OCI-LY7 (cell line): ENCODE measurements around the gene TRPM2. TPM values are rescaled to one million over a fixed set of nuclear protein-coding genes. Genes with fewer than 3 reads are reported as not detected.

Source experiments
- BruUV-seq: library from RNA; stranded (reverse); fragments of 400-500 nt; replicated peaks from 2 replicates; lab custom pipeline; 2021; lab: Mats Ljungman, UMichigan
- CTCF ChIA-PET: fragments of 300-600 bp; sonication (Branson Sonifier 250); formaldehyde crosslinking; loops from one replicate; lab custom pipeline; 2022; ENCODE audit warnings: antibody characterized with exemption; ENCODE audit not compliant: unreplicated experiment; lab: Charles Lee
- POLR2A ChIA-PET: fragments of 300-600 bp; sonication (Branson Sonifier 250); formaldehyde crosslinking; loops from one replicate; lab custom pipeline; 2022; ENCODE audit warnings: antibody characterized with exemption; lab: Charles Lee
- DNase-seq: peaks from one replicate; pipeline ENCODE4 v3.0.0-alpha.2; 2015; ENCODE audit warnings: low spot score
- H2AFZ ChIP-seq: fragments of 200-600 bp; sonication (generic), shearing (Covaris generic); 2 replicates; pipeline ENCODE4 v1.6.1; 2014; ENCODE audit warnings: mild to moderate bottlenecking, antibody characterized with exemption, low read length, moderate library complexity
- H3K27ac ChIP-seq: fragments of 200-600 bp; sonication (generic); 2 replicates; pipeline ENCODE4 v1.5.1; 2014; ENCODE audit warnings: mixed run types, low read depth, mild to moderate bottlenecking, moderate library complexity, low read length, inconsistent platforms; ENCODE audit not compliant: poor library complexity, severe bottlenecking
- H3K36me3 ChIP-seq: fragments of 200-600 bp; sonication (generic); 2 replicates; pipeline ENCODE4 v1.6.1; 2014; ENCODE audit warnings: mild to moderate bottlenecking, antibody characterized with exemption, low read length, moderate library complexity, mixed read lengths; ENCODE audit not compliant: insufficient read depth
- H3K4me1 ChIP-seq: fragments of 200-600 bp; sonication (generic); 2 replicates; pipeline ENCODE4 v1.5.1; 2014; ENCODE audit warnings: mild to moderate bottlenecking, low read length; ENCODE audit not compliant: insufficient read depth, poor library complexity, severe bottlenecking
- H3K4me2 ChIP-seq: fragments of 200-600 bp; sonication (generic); 2 replicates; pipeline ENCODE4 v1.6.1; 2014; ENCODE audit warnings: mild to moderate bottlenecking, low read length
- H3K4me3 ChIP-seq: fragments of 200-600 bp; sonication (generic); 2 replicates; pipeline ENCODE4 v1.5.1; 2014; ENCODE audit warnings: mild to moderate bottlenecking, low read depth, low read length; ENCODE audit not compliant: poor library complexity, severe bottlenecking
- H3K79me2 ChIP-seq: fragments of 200-600 bp; sonication (generic); 2 replicates; pipeline ENCODE4 v1.6.1; 2016; ENCODE audit warnings: low read depth, mild to moderate bottlenecking, low read length, moderate library complexity, mixed read lengths; ENCODE audit not compliant: insufficient read depth
- H3K9me2 ChIP-seq: fragments of 200-600 bp; sonication (generic); 2 replicates; pipeline ENCODE4 v1.6.1; 2016; ENCODE audit warnings: mild to moderate bottlenecking, low read length, mixed read lengths; ENCODE audit not compliant: insufficient read depth
- H3K9me3 ChIP-seq: fragments of 200-600 bp; sonication (generic); 2 replicates; pipeline ENCODE4 v1.6.1; 2014; ENCODE audit warnings: mild to moderate bottlenecking, mixed run types, low read length, mixed read lengths
- H4K20me1 ChIP-seq: fragments of 200-600 bp; sonication (generic); 2 replicates; pipeline ENCODE4 v1.6.1; 2014; ENCODE audit warnings: mild to moderate bottlenecking, antibody characterized with exemption, low read length, moderate library complexity, mixed read lengths; ENCODE audit not compliant: insufficient read depth
- CTCF ChIP-seq: fragments of 200-600 bp; sonication (generic); conservative IDR thresholded peaks from 2 replicates; pipeline ENCODE4 v1.5.1; 2014; ENCODE audit warnings: mild to moderate bottlenecking, antibody characterized with exemption, low read length, moderate library complexity, mixed read lengths
- EZH2phosphoT487 ChIP-seq: fragments of 200-600 bp; sonication (generic); IDR thresholded peaks from 2 replicates; pipeline ENCODE4 v1.6.1; 2018; ENCODE audit warnings: low read depth, borderline replicate concordance, mild to moderate bottlenecking, mixed run types, antibody characterized with exemption, low read length, moderate library complexity, mixed read lengths
- intact Hi-C: fragments of 100-400 bp; cut with micrococcal nuclease; formaldehyde crosslinking; loops from one replicate; pipeline ENCODE4 v1.10.0; 2022; ENCODE audit not compliant: unreplicated experiment
- total RNA-seq, 2 experiments: library from RNA; depleted of rRNA in 1 of 2; stranded (reverse); fragments of >200 nt in 1 of 2; shearing (Covaris generic) in 1 of 2; gene quantifications; 2 replicates each; pipeline ENCODE4 v1.2.3, GENCODE V29; 2014 to 2022

TRPM2 gene
- total RNA-seq, 2 experiments from 2014 or later: 1.8 to 7.1 TPM

- TF ChIP-seq EZH2phosphoT487 (no peak), CTCF (no peak)
- no TSS peak for BruUV-seq
- Histone ChIP-seq H3K9me3 (no peaks in the 10 kb centered on the region), H2AFZ (no peak overlapping the region), H3K4me3 (no peak overlapping the region), H3K79me2 (no peaks in the 10 kb centered on the region), H3K4me2 (no peak overlapping the region), H3K9me2 (no peaks in the 10 kb centered on the region), H3K36me3 (no peaks in the 10 kb centered on the region), H4K20me1 (no peaks in the 10 kb centered on the region), H3K27ac (no peak overlapping the region), H3K4me1 (no peaks in the 10 kb centered on the region)
- DNase-seq: no peak
- intact Hi-C loops: no loop called here
- CTCF ChIA-PET: no interaction called here
- POLR2A ChIA-PET: no interaction called here
These were observed 100.6 kb downstream of the TRPM2 start for GRCh38 chr21:44454058-44454457.

- BruUV-seq: no TSS peak
- no peak within 1 kb of the TSS for H3K27ac ChIP-seq
These were observed 101.5 kb downstream of the TRPM2 start, which contains the start of gene LRRC3 for GRCh38 chr21:44454747-44455523. LRRC3 (plus strand) TSS chr21:44455510; CDS start chr21:44456645, 1,135 bp downstream.

More at GRCh38 chr21:44454747-44455523, 101.5 kb downstream of the TRPM2 start, which contains the start of gene LRRC3:
- no peaks in the 10 kb centered on the region for H4K20me1 ChIP-seq
- no peak within 1 kb of the TSS for H2AFZ ChIP-seq
- DNase-seq: peak; percentile 12
- H3K36me3 ChIP-seq: no peaks in the 10 kb centered on the region
- H3K4me1 ChIP-seq: no peaks in the 10 kb centered on the region
- POLR2A ChIA-PET: no interaction called here
- H3K9me3 ChIP-seq: no peaks in the 10 kb centered on the region
- no peak within 1 kb of the TSS for H3K4me3 ChIP-seq
- no peak within 1 kb of the TSS for H3K4me2 ChIP-seq
- no peak for TF ChIP-seq CTCF
- TF ChIP-seq EZH2phosphoT487: no peak
- no peaks in the 10 kb centered on the region for H3K9me2 ChIP-seq
- CTCF ChIA-PET: no interaction called here
- no peaks in the 10 kb centered on the region for H3K79me2 ChIP-seq
- intact Hi-C loops: no loop called here
